Skeletal muscle cell (primary cell): ENCODE results near the gene ADGRV1.
"Not testable (repeated sequence)": the region's sequence is repeated elsewhere in the genome, so short reads cannot be mapped to it uniquely, and the experiment has no call there.

ENCODE experiments used
- DNase-seq: peaks from one replicate; pipeline ENCODE4 v3.0.0-alpha.2; 2010; ENCODE audit warnings: low read depth
- H3K4me3 ChIP-seq: 2 replicates; pipeline ENCODE4 v1.5.1; 2011; ENCODE audit warnings: low read depth, mild to moderate bottlenecking, control low read depth, low read length, moderate library complexity

ADGRV1 gene

DNA sequence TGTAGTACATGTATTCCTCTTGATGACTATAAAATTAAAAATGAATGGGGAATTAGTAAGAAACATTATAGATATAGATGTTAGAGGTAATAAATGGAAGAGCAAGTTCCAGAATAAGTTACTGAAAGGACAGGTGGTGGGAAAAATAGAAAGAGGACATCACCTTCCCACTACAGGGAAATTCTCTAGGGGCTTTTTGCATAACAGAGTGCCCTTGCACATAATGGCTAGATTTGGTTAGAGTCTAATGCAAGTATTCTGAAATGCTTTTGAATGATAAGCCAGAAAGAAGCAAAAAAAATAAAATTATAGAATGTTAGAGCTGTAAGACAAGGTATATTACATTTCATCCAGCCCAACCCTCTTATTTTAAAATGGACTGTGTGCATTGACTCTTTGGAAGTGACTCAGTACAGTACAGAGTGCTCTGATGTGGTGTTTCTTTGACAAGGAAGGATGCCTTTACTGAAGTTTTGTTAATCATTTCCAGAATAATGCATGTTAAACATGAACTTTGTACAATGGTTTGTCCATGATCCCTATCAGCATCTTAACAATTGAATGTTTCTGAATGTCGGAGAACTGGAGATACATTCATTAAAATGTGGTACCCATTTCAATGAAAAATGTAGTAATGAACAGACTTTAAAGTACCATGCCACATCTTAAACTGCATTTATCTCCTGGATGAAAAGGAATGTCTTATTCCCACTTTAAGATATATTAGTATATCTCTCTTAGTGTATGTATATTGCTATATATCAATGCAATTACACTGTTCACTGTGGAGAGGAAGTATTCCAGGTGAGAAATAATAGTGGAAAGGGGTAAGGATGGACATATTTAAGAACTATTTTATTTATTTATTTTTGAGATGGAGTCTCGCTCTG is 391.1 kb downstream of the ADGRV1 start:
- H3K4me3 ChIP-seq, result no peak overlapping the region
- DNase-seq, result no peak

DNA sequence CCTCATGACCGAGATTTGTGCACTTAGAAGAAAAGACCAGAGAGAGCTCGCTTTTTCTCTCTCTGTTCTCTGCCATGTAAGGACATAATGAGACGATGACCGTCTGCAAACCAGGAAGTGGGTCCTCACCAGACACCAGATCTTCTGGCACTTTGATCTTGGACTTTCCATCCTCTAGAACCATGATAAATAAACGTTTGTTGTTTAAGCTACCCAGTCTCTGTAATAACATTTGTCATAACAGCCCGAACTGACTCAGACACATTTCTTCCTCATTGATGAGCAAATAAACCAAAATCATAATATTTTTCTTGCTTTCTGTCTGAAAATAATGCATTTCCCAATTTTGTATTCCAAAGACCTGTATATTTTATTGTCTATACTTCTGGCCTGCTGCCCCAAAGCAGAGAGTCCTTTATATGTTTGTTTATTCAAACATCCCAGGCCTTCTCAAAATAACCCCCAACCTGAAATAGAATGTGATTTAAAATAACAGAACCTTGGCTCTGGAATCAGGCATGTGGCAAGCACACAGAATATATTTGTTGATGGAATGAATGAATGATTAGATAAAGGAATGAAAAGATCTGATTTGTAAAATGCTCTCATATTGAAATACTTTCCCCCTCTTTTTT is 396.5 kb downstream of the ADGRV1 start:
- no peak for DNase-seq
- no peak overlapping the region for H3K4me3 ChIP-seq

DNA sequence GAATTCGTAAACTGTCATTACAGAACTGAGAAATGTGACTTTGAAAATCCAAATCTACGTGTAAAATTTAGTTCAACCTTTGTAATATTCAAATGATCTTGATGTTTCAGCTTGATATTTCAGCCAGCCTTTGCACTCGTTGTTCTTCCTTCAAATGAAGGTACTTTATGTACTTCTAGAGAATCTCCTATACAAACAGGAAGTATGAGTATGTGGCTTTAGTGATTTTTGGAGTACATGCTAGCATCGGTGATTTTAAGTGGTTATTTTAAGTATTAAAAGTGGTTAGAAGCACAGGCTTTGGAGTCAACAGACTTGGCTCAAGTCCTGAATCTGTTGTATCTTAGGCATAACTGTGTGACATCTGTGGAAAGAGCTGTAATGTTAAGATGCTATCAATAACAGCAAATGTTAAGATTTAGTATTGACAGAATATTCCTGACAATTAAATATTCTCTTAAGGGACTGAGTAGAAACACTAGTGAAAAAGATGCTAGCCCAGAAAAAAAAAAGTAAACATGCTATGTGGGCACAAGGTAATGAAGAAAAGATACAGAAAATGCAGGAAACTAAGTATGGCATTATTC is 398.0 kb downstream of the ADGRV1 start:
- DNase-seq, result no peak

DNA sequence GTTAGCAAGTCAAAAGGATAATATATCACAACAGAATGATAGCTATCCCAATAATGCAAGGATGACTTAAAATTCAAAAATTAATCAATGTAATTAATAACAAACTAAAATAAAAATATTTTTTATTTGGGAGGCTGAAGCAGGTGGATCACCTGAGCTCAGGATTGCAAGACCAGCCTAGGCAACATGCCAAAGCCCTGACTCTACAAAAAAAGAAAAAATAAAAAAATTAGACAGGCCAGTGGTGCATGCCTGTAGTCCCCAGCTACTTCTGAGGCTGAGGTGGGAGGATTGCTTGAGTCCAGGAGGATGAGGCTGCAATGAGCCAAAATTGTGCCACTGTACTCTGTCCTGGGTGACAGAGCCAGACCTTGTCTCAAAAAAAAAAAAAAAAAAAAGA is 399.3 kb downstream of the ADGRV1 start:
- DNase-seq, result no peak
- no peak overlapping the region for H3K4me3 ChIP-seq

More for the DNA sequence above, 398.0 kb downstream of the ADGRV1 start:
- no peak overlapping the region for H3K4me3 ChIP-seq

DNA sequence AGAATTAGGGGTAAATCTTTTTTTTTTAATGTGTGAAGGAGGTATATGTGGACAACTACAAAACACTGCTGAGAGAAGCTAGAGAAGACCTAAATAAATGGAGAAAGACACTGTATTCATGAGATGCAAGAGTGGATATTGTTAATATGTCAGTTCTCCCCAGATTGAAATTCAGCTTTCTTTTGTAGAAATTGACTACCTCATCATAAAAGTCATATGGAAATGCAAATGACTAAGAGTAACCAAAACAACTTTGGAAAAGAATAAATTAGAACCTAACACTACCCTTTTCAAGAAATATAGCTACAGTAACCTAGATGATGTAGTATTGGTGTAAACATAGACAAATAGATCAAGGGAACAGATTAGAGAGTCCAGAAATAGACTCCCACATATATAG is 400.7 kb downstream of the ADGRV1 start:
- no peak overlapping the region for H3K4me3 ChIP-seq
- DNase-seq, result no peak

DNA sequence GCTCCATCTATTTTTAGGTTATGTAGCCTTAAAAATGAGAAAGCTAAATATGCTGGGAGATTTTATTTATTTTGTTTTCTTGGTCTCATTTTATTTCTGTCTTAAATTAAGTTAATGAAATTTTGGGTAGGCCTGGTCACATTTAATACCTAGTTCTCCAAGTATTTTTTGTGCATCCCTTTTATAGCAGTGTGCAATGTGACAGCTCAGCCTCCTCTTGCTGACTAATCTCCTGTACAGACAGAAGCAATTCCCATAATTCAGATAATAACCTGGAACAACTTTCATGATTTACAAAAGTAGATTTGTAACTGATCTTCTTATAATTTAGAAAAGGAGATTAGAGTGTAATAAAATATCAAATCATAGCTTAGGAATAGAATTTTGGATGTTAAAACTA is 403.9 kb downstream of the ADGRV1 start:
- DNase-seq, result no peak
- no peak overlapping the region for H3K4me3 ChIP-seq

DNA sequence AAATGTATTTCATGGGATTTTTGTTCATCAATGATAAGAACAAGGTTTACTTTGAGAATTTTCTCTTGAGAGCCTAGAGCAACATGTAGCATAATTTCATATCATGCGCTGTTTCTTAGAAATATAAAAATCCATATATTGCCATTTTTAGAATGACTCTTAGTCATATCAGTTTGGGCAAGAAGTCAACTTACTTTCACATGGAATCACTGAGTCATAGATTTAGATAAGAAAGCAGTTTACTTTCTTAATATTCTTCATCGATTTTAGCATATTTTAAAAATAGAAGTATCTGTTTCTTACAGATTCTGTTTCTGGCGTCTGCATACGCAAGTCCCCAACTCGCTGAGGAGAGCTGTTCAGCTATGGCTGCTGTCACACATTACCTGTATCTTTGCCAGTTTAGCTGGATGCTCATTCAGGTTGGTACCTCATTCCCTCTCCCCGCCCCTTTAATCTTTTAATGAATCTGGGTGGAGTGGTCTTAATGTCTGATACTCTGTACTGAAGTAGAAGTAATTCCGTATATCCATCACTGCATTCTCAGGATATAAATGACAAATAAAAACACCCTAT is 406.6 kb downstream of the ADGRV1 start:
- H3K4me3 ChIP-seq, result no peak overlapping the region
- DNase-seq, result no peak

DNA sequence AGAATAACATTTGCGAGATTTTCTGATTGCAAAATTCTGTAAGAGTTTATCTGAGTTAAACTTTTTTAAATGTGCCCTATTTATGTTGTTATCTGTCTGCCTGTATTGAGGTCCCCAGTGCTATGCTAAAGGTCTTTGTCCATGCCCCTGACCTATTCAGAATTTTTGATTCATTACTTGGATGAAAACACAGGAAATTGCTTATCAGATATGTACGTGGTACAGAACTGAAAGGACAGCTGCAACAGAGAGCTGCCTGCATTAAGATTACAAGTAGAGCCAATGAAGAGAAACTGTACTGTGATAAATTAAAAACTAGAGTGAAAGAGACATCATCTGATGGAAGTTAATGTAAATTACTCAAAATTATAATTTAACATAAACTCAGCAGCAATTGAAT is 408.8 kb downstream of the ADGRV1 start:
- DNase-seq, result no peak
- H3K4me3 ChIP-seq, result no peak overlapping the region

DNA sequence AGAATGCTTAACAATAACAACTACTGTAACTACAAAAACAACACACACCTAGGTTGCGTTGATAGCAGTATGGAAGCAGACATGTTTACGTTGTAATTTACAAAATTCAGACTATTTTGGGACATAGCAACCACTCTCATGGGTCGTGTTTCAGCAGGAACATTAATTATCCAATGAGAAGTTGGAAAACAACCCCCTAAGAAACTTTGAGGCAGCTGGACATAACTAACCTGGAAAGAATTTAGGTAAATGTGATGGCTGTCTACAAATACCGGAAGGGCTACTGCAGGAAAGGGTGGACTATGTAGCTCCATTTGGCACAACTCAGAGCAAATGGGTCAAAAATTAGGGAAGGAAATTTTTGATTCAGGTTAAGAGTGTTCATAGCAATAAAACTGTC is 409.3 kb downstream of the ADGRV1 start:
- no peak for DNase-seq
- H3K4me3 ChIP-seq, result no peak overlapping the region

DNA sequence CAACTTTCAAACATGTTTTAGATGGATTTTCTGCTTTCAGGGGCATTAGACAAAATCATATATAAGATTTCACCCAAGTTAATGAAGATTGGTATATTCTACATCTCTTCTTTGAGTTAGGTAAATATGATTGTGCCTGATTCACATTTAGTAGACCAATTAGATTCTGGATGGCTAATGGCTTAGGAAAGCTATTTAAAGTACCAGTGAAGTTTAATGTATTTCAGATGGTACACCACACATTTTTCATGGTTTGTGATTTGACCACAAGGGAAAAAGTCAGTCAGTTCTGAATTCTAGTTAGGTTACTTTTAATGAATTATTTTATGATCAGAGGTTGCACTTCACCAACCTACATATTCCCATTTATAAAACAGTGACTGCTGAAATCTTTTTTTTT is 409.7 kb downstream of the ADGRV1 start:
- no peak overlapping the region for H3K4me3 ChIP-seq
- peak; percentile 20 for DNase-seq

DNA sequence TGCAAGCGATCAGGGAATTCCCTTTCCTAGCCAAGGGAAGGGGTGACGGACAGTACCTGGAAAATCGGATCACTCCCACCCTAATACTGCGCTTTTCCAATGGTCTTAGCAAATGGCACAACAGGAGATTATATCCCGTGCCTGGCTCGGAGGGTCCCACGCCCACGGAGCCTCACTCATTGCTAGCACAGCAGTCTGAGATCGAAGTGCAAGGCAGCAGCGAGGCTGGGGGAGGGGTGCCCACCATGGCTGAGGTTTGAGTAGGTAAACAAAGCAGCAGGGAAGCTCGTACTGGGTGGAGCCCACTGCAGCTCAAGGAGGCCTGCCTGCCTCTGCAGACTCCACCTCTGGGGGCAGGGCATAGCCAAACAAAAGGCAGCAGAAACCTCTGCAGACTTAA is 411.3 kb downstream of the ADGRV1 start:
- H3K4me3 ChIP-seq, DNase-seq: not testable (repeated sequence)

DNA sequence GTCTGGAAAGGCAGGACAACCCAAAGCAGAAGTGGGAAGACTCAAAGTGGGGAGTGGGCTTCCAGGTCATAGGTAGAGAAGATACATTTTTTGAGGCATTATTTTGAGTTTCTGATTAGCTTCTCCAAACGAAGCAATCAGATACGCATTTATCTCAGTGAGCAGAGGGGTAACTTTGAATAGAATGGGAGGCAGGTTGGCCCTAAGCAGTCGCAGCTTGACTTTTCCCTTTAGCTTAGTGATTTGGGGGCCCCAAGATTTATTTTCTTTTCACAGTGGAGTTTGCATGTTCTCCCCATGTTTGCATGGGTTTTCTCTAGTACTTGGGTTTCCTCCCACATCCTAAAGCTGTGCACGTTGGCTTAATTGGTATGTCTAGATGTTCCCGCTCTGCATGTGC is 422.6 kb downstream of the ADGRV1 start:
- no peak overlapping the region for H3K4me3 ChIP-seq
- no peak for DNase-seq

DNA sequence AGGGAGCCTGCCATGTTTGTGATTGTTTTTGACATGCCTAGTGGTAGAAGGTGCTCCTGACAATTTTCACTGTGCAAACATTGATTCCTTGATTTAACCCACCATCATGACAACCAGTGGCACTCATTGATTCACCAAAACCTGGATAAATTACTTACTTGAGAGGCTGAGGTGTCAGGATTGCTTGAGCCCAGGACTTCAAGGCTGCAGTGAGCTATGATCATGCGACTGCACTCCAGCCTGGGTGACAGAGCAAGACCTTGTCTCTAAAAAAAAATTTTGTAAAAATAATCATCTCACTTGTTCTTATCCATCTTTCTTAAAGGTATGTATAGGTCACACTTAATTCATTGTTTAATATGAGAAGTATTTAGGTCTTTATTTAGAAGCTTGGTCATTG is 423.2 kb downstream of the ADGRV1 start:
- DNase-seq, result no peak

DNA sequence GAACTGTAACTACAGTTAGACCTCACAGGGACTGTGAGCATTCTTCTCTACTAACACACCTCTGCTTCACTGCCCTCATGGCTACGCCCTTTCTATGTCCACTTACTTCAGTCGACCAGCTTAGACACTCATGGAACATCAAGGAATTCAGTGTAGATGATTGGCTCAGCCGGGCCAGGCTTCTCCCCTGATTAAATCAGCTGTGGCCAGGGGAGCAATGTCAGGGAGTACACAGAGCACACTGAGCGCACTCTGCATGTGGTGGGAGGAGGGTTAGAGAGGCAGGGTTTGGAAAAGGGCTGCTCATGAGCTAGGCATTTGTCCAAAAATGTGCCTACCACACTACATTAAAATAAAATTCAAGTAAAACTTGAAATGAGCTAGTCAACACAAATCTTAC is 424.0 kb downstream of the ADGRV1 start:
- H3K4me3 ChIP-seq, result no peak overlapping the region
- peak; percentile 37 for DNase-seq

More for the DNA sequence above, 423.2 kb downstream of the ADGRV1 start:
- H3K4me3 ChIP-seq, result no peak overlapping the region

DNA sequence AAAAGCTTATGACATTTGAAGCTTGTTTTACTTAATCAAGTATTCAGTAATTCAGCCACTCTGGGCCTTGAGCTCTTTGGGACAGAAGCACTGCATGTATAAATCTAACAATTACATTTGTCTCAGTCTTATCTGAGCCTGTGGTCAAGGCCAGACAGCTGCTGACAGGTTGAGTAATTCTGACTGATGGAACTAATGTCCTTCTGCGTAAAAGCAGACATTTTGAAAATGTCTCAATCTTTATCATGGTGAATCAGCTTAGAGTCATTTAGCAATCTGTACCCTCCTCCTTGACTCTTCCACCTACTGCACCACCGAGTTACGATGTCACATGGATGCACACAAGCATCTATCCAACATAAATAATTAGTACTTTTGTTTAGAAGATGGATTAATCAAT is 424.6 kb downstream of the ADGRV1 start:
- H3K4me3 ChIP-seq, result no peak overlapping the region
- peak; percentile 92 for DNase-seq

DNA sequence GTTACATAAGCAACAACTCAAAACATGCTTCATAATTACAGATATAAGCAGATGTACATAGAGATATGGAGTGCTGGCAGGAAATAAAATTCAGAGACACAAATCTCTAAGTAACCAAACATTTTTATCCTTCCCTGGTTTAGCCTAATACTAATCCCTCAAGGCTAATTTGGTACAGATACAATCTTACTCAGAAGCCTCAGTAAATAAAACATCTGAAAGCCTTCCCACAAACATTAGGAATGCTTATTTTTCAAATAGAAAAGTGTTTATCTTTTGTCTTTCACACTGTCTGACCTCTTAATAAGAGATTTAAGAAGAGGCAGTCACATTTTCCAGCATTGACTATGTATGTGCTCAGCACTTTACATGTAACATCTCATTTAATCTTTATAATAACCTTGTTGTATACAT is 425.1 kb downstream of the ADGRV1 start:
- no peak for DNase-seq
- H3K4me3 ChIP-seq, result no peak overlapping the region

DNA sequence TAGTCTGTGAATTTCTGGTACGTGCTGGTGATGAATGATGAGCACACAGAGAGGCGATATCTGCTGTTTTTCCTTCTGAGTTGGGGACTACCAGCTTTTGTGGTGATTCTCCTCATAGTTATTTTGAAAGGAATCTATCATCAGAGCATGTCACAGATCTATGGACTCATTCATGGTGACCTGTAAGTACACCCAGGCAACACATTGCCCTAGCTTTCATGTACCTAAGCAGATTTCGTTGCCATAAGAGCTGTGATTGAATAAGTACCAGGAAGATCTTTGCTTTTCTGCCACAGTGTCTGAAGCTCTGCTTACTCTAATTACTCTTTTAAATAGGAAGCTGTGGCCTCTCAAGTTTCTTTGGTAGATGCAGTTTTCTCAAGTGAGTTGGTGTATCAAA is 426.7 kb downstream of the ADGRV1 start:
- H3K4me3 ChIP-seq, result no peak overlapping the region
- DNase-seq, result no peak

DNA sequence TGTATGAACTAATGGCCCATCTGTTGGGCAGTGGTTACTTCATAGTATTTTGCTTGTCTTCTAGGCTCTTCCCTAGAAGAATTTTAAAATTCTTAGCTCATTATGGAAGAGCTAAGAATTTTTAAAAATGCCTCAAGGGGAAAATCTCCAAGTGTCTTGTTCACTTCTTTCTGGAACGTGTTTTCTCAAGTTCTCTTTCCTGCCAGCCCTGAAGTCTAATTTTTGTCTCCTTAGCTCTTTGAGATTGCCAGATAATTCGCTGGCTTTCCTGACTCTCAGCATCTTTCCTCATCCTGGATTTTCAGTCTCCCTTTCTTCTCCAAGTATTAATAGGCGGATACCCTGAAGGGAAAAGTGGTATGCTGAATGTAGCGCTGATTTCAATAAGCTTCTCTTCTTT is 429.1 kb downstream of the ADGRV1 start:
- no peak for DNase-seq
- H3K4me3 ChIP-seq, result no peak overlapping the region

DNA sequence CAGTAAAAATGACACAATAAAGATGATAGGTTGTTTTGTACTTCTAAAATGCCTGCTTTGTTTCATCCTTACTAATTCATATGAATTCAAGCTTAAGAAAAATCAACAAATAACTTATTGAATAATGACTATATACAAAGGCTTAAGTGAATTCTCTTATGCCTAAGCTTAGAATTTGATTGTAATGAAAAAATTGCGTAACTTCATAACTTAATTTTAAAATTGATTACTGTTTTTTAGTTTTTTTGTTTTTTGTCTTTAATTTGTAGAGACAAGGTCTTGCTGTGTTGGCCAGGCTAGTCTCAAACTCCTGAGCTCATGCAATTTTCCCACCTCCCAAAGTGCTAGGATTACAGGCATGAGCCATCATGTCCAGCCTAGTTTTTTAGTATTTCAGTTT is 432.6 kb downstream of the ADGRV1 start:
- no peak overlapping the region for H3K4me3 ChIP-seq
- DNase-seq, result no peak

DNA sequence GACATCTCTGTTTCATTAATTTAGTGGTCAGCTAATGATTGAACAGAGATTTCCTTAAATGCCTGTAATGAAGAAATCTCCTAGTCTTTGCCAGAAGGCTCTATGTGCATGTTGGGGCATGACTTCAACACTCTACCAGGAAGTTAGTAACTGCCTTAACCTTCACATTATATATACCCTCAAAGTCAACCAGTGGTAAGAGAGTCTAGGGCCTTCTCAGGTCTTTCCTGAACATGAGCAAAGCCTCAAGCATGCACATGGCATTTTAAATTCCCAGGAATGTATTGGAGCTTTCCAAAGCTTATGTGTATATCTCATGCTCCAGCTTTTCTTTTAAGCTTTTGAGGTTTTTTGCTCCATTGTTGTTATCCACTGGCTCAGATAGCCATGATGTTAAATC is 436.2 kb downstream of the ADGRV1 start:
- no peak for DNase-seq

More for the DNA sequence above, 436.2 kb downstream of the ADGRV1 start:
- H3K4me3 ChIP-seq, result no peak overlapping the region
